ENCODE measurements around the gene TMED6. TPM values are rescaled to one million over a fixed set of nuclear protein-coding genes. Genes with fewer than 3 reads are reported as not detected.
A peak's percentile ranks its signal among the peaks of the same experiment; 100 is the strongest.
"Not testable (repeated sequence)": the region's sequence is repeated elsewhere in the genome, so short reads cannot be mapped to it uniquely, and the experiment has no call there.

TMED6 gene
- total RNA-seq, 2 experiments from 2014 or later: 0.58 to 0.86 TPM

- H3K4me3 Mint-ChIP-seq: peak overlapping the region; percentile 88
- peaks cover 17% of the 10 kb centered on the region for H3K36me3 Mint-ChIP-seq
- POLR2A ChIA-PET: interaction anchor here (0.8 to 1.9 kb wide), 3 partner anchors 17 to 179 kb away, joined by 3 to 9 read pairs (median 6); partner anchors contain the start of genes CHTF8, PDF and UTP4
- peak; percentile 52 for DNase-seq
- no peaks in the 10 kb centered on the region for H3K27me3 Mint-ChIP-seq
- no peaks in the 10 kb centered on the region for H3K9me3 Mint-ChIP-seq
- peaks cover 25% of the 10 kb centered on the region for H3K4me1 Mint-ChIP-seq (ENCODE audit: low read depth)
- CTCF ChIA-PET: interaction anchor here (0.6 to 1.4 kb wide), 6 partner anchors 12 to 161 kb away, joined by 3 to 7 read pairs (median 3); partner anchors contain the start of genes COG8 and NIP7
- intact Hi-C loops (cut with micrococcal nuclease): loop anchor here (1.0 to 2.0 kb wide), 3 partner anchors 19 to 125 kb away; partner anchors contain the start of genes COG8, NIP7, PDF and SNTB2
- H3K27ac Mint-ChIP-seq: peak overlapping the region; percentile 74
These were observed 39.8 kb downstream of the TMED6 start for GRCh38 chr16:69311533-69312387.

GRCh38 chr16:69310653-69311532 lies 40.7 kb downstream of the TMED6 start, which contains the start of gene VPS4A:
Gene VPS4A (plus strand): TSS chr16:69311350. CDS start chr16:69311512, 162 bp downstream.
- intact Hi-C loops (cut with micrococcal nuclease): loop anchor here (1.0 to 2.0 kb wide), 3 partner anchors 19 to 124 kb away; partner anchors contain the start of genes COG8, NIP7, PDF and SNTB2
- peak; percentile 98 for DNase-seq
- Mint-ChIP-seq H3K27me3 (no peaks in the 10 kb centered on the region), H3K9me3 (no peaks in the 10 kb centered on the region), H3K36me3 (peaks cover 10% of the 10 kb centered on the region), H3K4me3 (peak within 1 kb of the TSS; percentile 88), H3K27ac (peak within 1 kb of the TSS; percentile 89), H3K4me1 (ENCODE audit: low read depth) (peaks cover 25% of the 10 kb centered on the region)
- POLR2A ChIA-PET: interaction anchor here (1.1 kb wide), 1 partner anchor 161 kb away, joined by 4 read pairs; no protein-coding TSS in a partner anchor
- CTCF ChIA-PET: interaction anchor here (1.3 to 1.6 kb wide), 2 partner anchors 18 to 123 kb away, joined by 4 to 5 read pairs; no protein-coding TSS in a partner anchor

GRCh38 chr16:69309316-69309715 lies 42.3 kb downstream of the TMED6 start:
- ChIA-PET POLR2A (no interaction called here), CTCF (no interaction called here)
- Mint-ChIP-seq H3K36me3 (peaks cover 2% of the 10 kb centered on the region), H3K4me3 (no peak overlapping the region), H3K4me1 (ENCODE audit: low read depth) (peaks cover 25% of the 10 kb centered on the region), H3K27me3 (no peaks in the 10 kb centered on the region), H3K27ac (no peak overlapping the region), H3K9me3 (no peaks in the 10 kb centered on the region)
- DNase-seq: no peak
- intact Hi-C loops (cut with micrococcal nuclease): no loop called here

- no peak overlapping the region for H3K4me3 Mint-ChIP-seq
- no peaks in the 10 kb centered on the region for H3K9me3 Mint-ChIP-seq
- intact Hi-C loops (cut with micrococcal nuclease): no loop called here
- H3K36me3 Mint-ChIP-seq: no peaks in the 10 kb centered on the region
- ChIA-PET POLR2A (no interaction called here), CTCF (no interaction called here)
- H3K27ac Mint-ChIP-seq: no peak overlapping the region
- no peaks in the 10 kb centered on the region for H3K27me3 Mint-ChIP-seq
- DNase-seq: no peak
- peaks cover 12% of the 10 kb centered on the region for H3K4me1 Mint-ChIP-seq (ENCODE audit: low read depth)
These were observed 43.7 kb downstream of the TMED6 start for GRCh38 chr16:69307856-69308255.

- intact Hi-C loops (cut with micrococcal nuclease): no loop called here
- ChIA-PET POLR2A (no interaction called here), CTCF (no interaction called here)
- H3K9me3 Mint-ChIP-seq: no peaks in the 10 kb centered on the region
- H3K4me3 Mint-ChIP-seq: no peak overlapping the region
- no peak for DNase-seq
- no peaks in the 10 kb centered on the region for H3K36me3 Mint-ChIP-seq
- H3K4me1 Mint-ChIP-seq (ENCODE audit: low read depth): peaks cover 9% of the 10 kb centered on the region
- H3K27ac Mint-ChIP-seq: no peak overlapping the region
- H3K27me3 Mint-ChIP-seq: no peaks in the 10 kb centered on the region
These were observed 44.5 kb downstream of the TMED6 start for GRCh38 chr16:69307091-69307490.

- Mint-ChIP-seq H3K27ac (no peak overlapping the region), H3K4me1 (ENCODE audit: low read depth) (peaks cover 7% of the 10 kb centered on the region), H3K36me3 (no peaks in the 10 kb centered on the region), H3K4me3 (no peak overlapping the region), H3K9me3 (no peaks in the 10 kb centered on the region), H3K27me3 (no peaks in the 10 kb centered on the region)
- intact Hi-C loops (cut with micrococcal nuclease): no loop called here
- CTCF ChIA-PET: no interaction called here
- DNase-seq: no peak
- POLR2A ChIA-PET: no interaction called here
These were observed 45.6 kb downstream of the TMED6 start for GRCh38 chr16:69306031-69306430.

GRCh38 chr16:69302301-69302700 lies 49.3 kb downstream of the TMED6 start:
- no peaks in the 10 kb centered on the region for H3K27me3 Mint-ChIP-seq
- no peaks in the 10 kb centered on the region for H3K4me1 Mint-ChIP-seq (ENCODE audit: low read depth)
- H3K9me3 Mint-ChIP-seq: no peaks in the 10 kb centered on the region
- ChIA-PET CTCF (interaction anchor here (1.3 kb wide), 1 partner anchor 152 kb away, joined by 3 read pairs; no protein-coding TSS in a partner anchor), POLR2A (interaction anchor here (0.6 kb wide), 1 partner anchor 405 kb away, joined by 3 read pairs; no protein-coding TSS in a partner anchor)
- H3K4me3 Mint-ChIP-seq: no peak overlapping the region
- DNase-seq: no peak
- H3K36me3 Mint-ChIP-seq: peaks cover 8% of the 10 kb centered on the region
- intact Hi-C loops (cut with micrococcal nuclease): no loop called here
- no peak overlapping the region for H3K27ac Mint-ChIP-seq

DNA sequence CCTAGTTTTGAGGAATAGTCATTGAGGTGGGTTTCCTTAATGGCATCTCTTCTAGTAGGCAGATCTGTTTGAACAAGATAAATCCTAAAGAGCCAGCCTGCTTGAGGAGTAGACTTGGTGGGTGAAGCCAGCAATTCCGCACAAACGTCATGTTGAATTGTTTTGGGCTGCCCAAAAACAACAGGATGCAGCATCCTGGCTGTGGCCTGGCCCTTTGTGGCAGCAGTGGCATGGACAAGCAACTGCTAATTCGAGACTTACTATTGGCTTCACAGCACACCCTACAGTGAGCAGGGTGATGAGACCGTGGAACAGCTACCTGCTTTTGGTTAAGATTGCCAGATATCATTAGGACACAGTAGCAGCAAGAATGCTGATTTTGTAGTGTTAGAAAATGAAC lies 49.7 kb downstream of the TMED6 start:
- intact Hi-C loops (cut with micrococcal nuclease): no loop called here
- CTCF ChIA-PET: interaction anchor here (1.3 kb wide), 1 partner anchor 152 kb away, joined by 3 read pairs; no protein-coding TSS in a partner anchor
- Mint-ChIP-seq H3K9me3 (no peaks in the 10 kb centered on the region), H3K4me1 (ENCODE audit: low read depth) (no peaks in the 10 kb centered on the region), H3K27ac (no peak overlapping the region), H3K36me3 (peaks cover 8% of the 10 kb centered on the region), H3K27me3 (no peaks in the 10 kb centered on the region), H3K4me3 (no peak overlapping the region)
- POLR2A ChIA-PET: interaction anchor here (0.6 kb wide), 1 partner anchor 405 kb away, joined by 3 read pairs; no protein-coding TSS in a partner anchor
- no peak for DNase-seq

GRCh38 chr16:69301187-69301586 lies 50.4 kb downstream of the TMED6 start:
- intact Hi-C loops (cut with micrococcal nuclease): no loop called here
- Mint-ChIP-seq H3K4me3 (no peak overlapping the region), H3K36me3 (peaks cover 8% of the 10 kb centered on the region), H3K4me1 (ENCODE audit: low read depth) (no peaks in the 10 kb centered on the region), H3K27ac (no peak overlapping the region), H3K9me3 (no peaks in the 10 kb centered on the region), H3K27me3 (no peaks in the 10 kb centered on the region)
- ChIA-PET CTCF (no interaction called here), POLR2A (no interaction called here)
- no peak for DNase-seq

GRCh38 chr16:69298261-69298660 lies 53.3 kb downstream of the TMED6 start:
- no peak for DNase-seq
- peaks cover 8% of the 10 kb centered on the region for H3K36me3 Mint-ChIP-seq
- no peaks in the 10 kb centered on the region for H3K9me3 Mint-ChIP-seq
- intact Hi-C loops (cut with micrococcal nuclease): no loop called here
- no peak overlapping the region for H3K4me3 Mint-ChIP-seq
- no peak overlapping the region for H3K27ac Mint-ChIP-seq
- H3K27me3 Mint-ChIP-seq: no peaks in the 10 kb centered on the region
- ChIA-PET POLR2A (no interaction called here), CTCF (no interaction called here)
- peaks cover 4% of the 10 kb centered on the region for H3K4me1 Mint-ChIP-seq (ENCODE audit: low read depth)

- DNase-seq; H3K27ac Mint-ChIP-seq; POLR2A ChIA-PET; H3K4me3 Mint-ChIP-seq; H3K4me1 Mint-ChIP-seq (ENCODE audit: low read depth); H3K36me3 Mint-ChIP-seq; CTCF ChIA-PET; H3K27me3 Mint-ChIP-seq; H3K9me3 Mint-ChIP-seq; intact Hi-C loops (cut with micrococcal nuclease): not testable (repeated sequence)
These were observed 54.8 kb downstream of the TMED6 start for GRCh38 chr16:69296771-69297170.

DNA sequence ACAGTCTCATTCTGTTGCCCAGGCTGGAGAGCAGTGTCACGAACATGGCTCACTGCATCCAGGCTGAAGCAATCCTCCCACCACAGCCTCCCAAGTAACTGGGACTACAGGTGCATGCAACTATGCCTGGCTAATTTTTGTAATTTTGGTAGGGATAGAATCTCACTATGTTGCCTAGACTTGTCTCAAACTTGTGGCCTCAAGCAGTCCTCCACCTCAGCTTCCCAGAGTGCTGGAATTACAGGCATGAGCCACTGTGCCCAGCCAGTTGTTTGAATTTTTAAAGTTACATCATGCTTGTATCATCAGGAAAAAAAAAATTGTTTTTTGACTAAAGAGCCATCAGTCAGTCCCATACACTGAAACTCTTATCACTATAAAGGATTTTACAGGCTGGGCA lies 57.5 kb downstream of the TMED6 start:
- ChIA-PET POLR2A (no interaction called here), CTCF (no interaction called here)
- Mint-ChIP-seq H3K27me3 (no peaks in the 10 kb centered on the region), H3K4me3 (no peak overlapping the region), H3K9me3 (no peaks in the 10 kb centered on the region), H3K36me3 (peaks cover 4% of the 10 kb centered on the region), H3K4me1 (ENCODE audit: low read depth) (peaks cover 7% of the 10 kb centered on the region), H3K27ac (no peak overlapping the region)
- no peak for DNase-seq
- intact Hi-C loops (cut with micrococcal nuclease): no loop called here
